Measurements from ENCODE around the gene LHX3.

- TF ChIP-seq CTCF (IDR thresholded peaks at IDR 0.05; ENCODE audit: insufficient read depth, low read depth, low read length) (no peak), EZH2 (IDR thresholded peaks at IDR 0.05; ENCODE audit: insufficient read depth, low read length) (no peak)
These were observed 52.0 kb downstream of the LHX3 start for GRCh38 chr9:136152931-136153330.
